Measurements from ENCODE around the gene TOR4A. TPM values are rescaled to one million over a fixed set of nuclear protein-coding genes. Genes with fewer than 3 reads are reported as not detected.
A peak's percentile ranks its signal among the peaks of the same experiment; 100 is the strongest.

Gene TOR4A
- total RNA-seq, 8 experiments from 2014 or later, result 0.11 to 14.2 (median 0.71) TPM

DNA sequence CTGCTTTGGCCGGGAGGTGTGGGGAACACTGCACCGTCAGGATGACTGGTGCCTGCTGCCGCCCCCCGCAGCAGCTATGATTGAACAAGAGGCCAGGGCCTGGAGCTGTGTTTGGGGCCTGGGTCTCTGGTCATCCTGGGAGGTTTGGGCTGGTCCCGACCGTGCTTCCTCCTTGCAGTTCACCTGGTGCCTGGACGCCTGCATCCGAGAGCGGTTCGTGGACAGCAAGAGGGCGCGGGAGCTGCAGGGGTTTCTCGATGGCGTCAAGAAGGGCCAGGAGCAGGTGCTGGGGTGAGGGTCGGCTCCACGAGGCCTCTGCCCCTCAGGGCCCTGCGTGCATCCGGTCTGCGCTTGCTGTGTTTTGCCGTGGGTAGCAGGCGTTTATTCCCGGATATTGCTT is 13.5 kb upstream of the TOR4A start:
- Histone ChIP-seq H3K4me1 (replicated peaks in 1 of 2) (peaks cover 0 to 2% of the 10 kb centered on the region in 2 donors), H3K4me3 (no peak overlapping the region), H3K27ac (no peak overlapping the region)
- in situ Hi-C loops (cut with MboI; ENCODE audit: low pct_unique_long_range_greater_than_20kb in 2 of 9, low sequenced_read_pairs in 9 of 9, unreplicated experiment in 9 of 9), result no loop called here
- 80 to 93% (median 90%) methylated on average over 2 to 20 of the region's 22 CpGs; no CpG with 5 or more reads in 6 of the 10 experiments for WGBS, 10 experiments
- no peak for ATAC-seq (replicated peaks in 6 of 8)

GRCh38 chr9:137265496-137266161 is 11.9 kb upstream of the TOR4A start:
- peaks cover 0 to 2% of the 10 kb centered on the region in 2 donors for H3K4me1 ChIP-seq (replicated peaks in 1 of 2)
- no peak overlapping the region for H3K4me3 ChIP-seq
- ATAC-seq (replicated peaks in 6 of 8), result peak in 2 of 8 experiments; percentile 6 to 7
- H3K27ac ChIP-seq, result no peak overlapping the region
- 60 to 100% (median 100%) methylated on average over 1 to 4 of the region's 29 CpGs; no CpG with 5 or more reads in 1 of the 10 experiments for WGBS, 10 experiments
- in situ Hi-C loops (cut with MboI; ENCODE audit: low pct_unique_long_range_greater_than_20kb in 2 of 9, low sequenced_read_pairs in 9 of 9, unreplicated experiment in 9 of 9), result no loop called here

DNA sequence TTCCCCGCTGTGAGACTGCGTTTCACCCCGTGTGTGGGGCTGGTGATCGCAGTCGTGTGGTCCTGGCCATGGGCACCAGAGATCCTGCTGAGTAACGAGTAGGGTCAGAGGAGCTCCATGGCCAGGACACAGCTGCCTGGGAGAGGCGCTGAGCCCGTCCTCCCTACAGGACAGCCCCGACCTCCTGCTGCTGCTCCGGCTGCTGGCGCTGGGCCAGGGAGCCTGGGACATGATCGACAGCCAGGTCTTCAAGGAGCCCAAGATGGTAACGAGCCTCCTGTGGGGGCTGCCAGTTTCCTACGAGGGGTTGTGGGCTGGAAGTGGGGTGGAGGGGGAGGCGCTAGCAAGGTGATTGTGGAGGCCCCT is 11.4 kb upstream of the TOR4A start:
- in situ Hi-C loops (cut with MboI; ENCODE audit: low pct_unique_long_range_greater_than_20kb in 2 of 9, low sequenced_read_pairs in 9 of 9, unreplicated experiment in 9 of 9), result no loop called here
- no peak overlapping the region for H3K27ac ChIP-seq
- H3K4me1 ChIP-seq (replicated peaks in 1 of 2), result peaks cover 0 to 2% of the 10 kb centered on the region in 2 donors
- no CpG with 5 or more reads among the region's 15 CpGs for WGBS, 10 experiments
- H3K4me3 ChIP-seq, result no peak overlapping the region
- ATAC-seq (replicated peaks in 6 of 8), result peak in 2 of 8 experiments; percentile 2 to 3

- peak in 5 of 8 experiments; percentile 7 to 49 (median 16) for ATAC-seq (replicated peaks in 6 of 8)
- Histone ChIP-seq H3K4me1 (replicated peaks in 1 of 2) (peaks cover 0 to 2% of the 10 kb centered on the region in 2 donors), H3K27ac (no peak overlapping the region), H3K4me3 (no peak overlapping the region)
- 80 to 100% methylated on average over 1 of the region's 34 CpGs; no CpG with 5 or more reads in 8 of the 10 experiments for WGBS, 10 experiments
- in situ Hi-C loops (cut with MboI; ENCODE audit: low pct_unique_long_range_greater_than_20kb in 2 of 9, low sequenced_read_pairs in 9 of 9, unreplicated experiment in 9 of 9), result no loop called here
These were observed 10.7 kb upstream of the TOR4A start for GRCh38 chr9:137266585-137267453.

DNA sequence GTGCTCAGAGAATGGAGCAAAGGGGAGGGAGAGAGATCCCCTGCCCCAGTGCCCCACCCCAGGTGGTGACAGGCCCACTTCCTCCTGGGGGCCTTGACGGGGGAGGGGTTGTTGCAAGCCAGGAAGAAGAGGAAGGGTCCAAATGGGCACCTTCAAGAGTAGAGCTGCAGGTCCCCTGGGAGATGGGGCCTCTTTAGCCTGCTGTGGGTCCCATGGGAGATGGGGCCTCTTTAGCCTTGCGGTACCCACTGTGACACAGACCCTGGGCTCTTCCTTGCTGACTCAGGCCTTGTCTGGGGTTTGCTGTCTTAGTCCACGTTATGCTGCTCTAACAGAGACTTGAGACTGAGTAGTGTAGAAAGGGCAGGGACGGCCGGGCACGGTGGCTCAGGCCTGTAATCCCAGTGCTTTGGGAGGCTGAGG is 9.6 kb upstream of the TOR4A start:
- no peak for ATAC-seq (replicated peaks in 6 of 8)
- in situ Hi-C loops (cut with MboI; ENCODE audit: low pct_unique_long_range_greater_than_20kb in 2 of 9, low sequenced_read_pairs in 9 of 9, unreplicated experiment in 9 of 9), result no loop called here

DNA sequence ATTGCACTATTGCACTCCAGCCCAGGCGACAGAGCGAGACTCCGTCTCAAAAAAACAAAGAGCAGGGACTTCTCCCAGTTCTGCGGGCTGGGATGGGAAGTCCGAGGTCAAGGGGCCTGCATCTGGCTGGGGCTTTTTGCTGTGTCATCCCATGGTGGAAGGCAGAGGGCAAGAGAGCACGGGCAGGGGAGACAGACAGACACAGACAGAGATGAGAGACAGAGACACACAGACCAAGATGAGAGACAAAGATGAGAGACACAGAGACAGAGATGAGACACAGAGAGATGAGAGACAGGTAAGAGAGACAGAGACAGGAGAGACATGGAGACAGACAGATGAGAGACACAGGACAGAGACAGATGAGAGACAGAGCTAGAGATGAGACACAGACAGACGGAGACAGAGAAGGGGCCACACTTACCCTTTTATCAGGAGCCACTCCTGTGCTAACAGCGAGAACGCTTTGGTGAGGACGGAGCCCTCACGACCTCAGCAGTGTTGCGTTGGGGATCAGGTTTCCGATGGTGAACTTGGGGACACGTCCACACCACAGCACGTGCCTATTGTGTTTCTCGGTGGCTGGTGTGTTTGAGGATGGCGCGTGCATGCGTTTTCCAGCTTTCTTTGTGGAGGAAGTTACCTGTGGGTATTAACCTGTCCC is 8.9 kb upstream of the TOR4A start:
- H3K4me3 ChIP-seq, result no peak overlapping the region
- 80 to 100% (median 93%) methylated on average over 1 to 13 of the region's 19 CpGs; no CpG with 5 or more reads in 2 of the 10 experiments for WGBS, 10 experiments
- H3K4me1 ChIP-seq (replicated peaks in 1 of 2), result no peaks in the 10 kb centered on the region
- ATAC-seq (replicated peaks in 6 of 8), result no peak
- no peak overlapping the region for H3K27ac ChIP-seq
- in situ Hi-C loops (cut with MboI; ENCODE audit: low pct_unique_long_range_greater_than_20kb in 2 of 9, low sequenced_read_pairs in 9 of 9, unreplicated experiment in 9 of 9), result no loop called here

More for the DNA sequence above, 9.6 kb upstream of the TOR4A start:
- 0 to 100% (median 96%) methylated on average over 1 to 4 of the region's 6 CpGs; no CpG with 5 or more reads in 6 of the 10 experiments for WGBS, 10 experiments
- Histone ChIP-seq H3K27ac (no peak overlapping the region), H3K4me1 (replicated peaks in 1 of 2) (no peaks in the 10 kb centered on the region), H3K4me3 (no peak overlapping the region)

- Histone ChIP-seq H3K27ac (no peak overlapping the region), H3K4me3 (no peak overlapping the region)
- ATAC-seq (replicated peaks in 6 of 8), result peak in 2 of 8 experiments; percentile 57 to 77
These were observed 8.2 kb upstream of the TOR4A start for GRCh38 chr9:137269231-137269772.

GRCh38 chr9:137270929-137271695 is 6.4 kb upstream of the TOR4A start:
- in situ Hi-C loops (cut with MboI; ENCODE audit: low pct_unique_long_range_greater_than_20kb in 2 of 9, low sequenced_read_pairs in 9 of 9, unreplicated experiment in 9 of 9), result no loop called here
- ATAC-seq (replicated peaks in 6 of 8), result no peak
- Histone ChIP-seq H3K4me3 (no peak overlapping the region), H3K4me1 (replicated peaks in 1 of 2) (peaks cover 0 to 2% of the 10 kb centered on the region in 2 donors), H3K27ac (no peak overlapping the region)
- 78 to 100% (median 98%) methylated on average over 1 to 9 of the region's 32 CpGs; no CpG with 5 or more reads in 3 of the 10 experiments for WGBS, 10 experiments

More at GRCh38 chr9:137269231-137269772, 8.2 kb upstream of the TOR4A start:
- 33 to 100% (median 90%) methylated on average over 2 to 13 of the region's 17 CpGs for whole genome bisulfite sequencing, 10 experiments
- H3K4me1 ChIP-seq (replicated peaks in 1 of 2), result no peaks in the 10 kb centered on the region
- in situ Hi-C loops (cut with MboI; ENCODE audit: low pct_unique_long_range_greater_than_20kb in 2 of 9, low sequenced_read_pairs in 9 of 9, unreplicated experiment in 9 of 9), result no loop called here

GRCh38 chr9:137271696-137272076 is 5.8 kb upstream of the TOR4A start:
- H3K4me1 ChIP-seq (replicated peaks in 1 of 2), result peaks cover 5 to 7% of the 10 kb centered on the region in 2 donors
- no peak overlapping the region for H3K4me3 ChIP-seq
- H3K27ac ChIP-seq, result no peak overlapping the region
- ATAC-seq (replicated peaks in 6 of 8), result no peak
- in situ Hi-C loops (cut with MboI; ENCODE audit: low pct_unique_long_range_greater_than_20kb in 2 of 9, low sequenced_read_pairs in 9 of 9, unreplicated experiment in 9 of 9), result no loop called here
- WGBS, 10 experiments, result no CpG with 5 or more reads among the region's 3 CpGs

GRCh38 chr9:137272241-137273094 is 5.1 kb upstream of the TOR4A start:
- Histone ChIP-seq H3K4me1 (replicated peaks in 1 of 2) (peaks cover 12 to 15% of the 10 kb centered on the region in 2 donors), H3K4me3 (no peak overlapping the region), H3K27ac (no peak overlapping the region)
- ATAC-seq (replicated peaks in 6 of 8), result no peak
- in situ Hi-C loops (cut with MboI; ENCODE audit: low pct_unique_long_range_greater_than_20kb in 2 of 9, low sequenced_read_pairs in 9 of 9, unreplicated experiment in 9 of 9), result no loop called here
- 100% methylated on average over 1 of the region's 39 CpGs; no CpG with 5 or more reads in 8 of the 10 experiments for WGBS, 10 experiments

- Histone ChIP-seq H3K27ac (no peak overlapping the region), H3K4me1 (replicated peaks in 1 of 2) (peaks cover 12 to 17% of the 10 kb centered on the region in 2 donors), H3K4me3 (no peak overlapping the region)
- no peak for ATAC-seq (replicated peaks in 6 of 8)
- 94 to 100% methylated on average over 1 to 3 of the region's 13 CpGs; no CpG with 5 or more reads in 8 of the 10 experiments for WGBS, 10 experiments
- in situ Hi-C loops (cut with MboI; ENCODE audit: low pct_unique_long_range_greater_than_20kb in 2 of 9, low sequenced_read_pairs in 9 of 9, unreplicated experiment in 9 of 9), result no loop called here
These were observed 4.4 kb upstream of the TOR4A start for GRCh38 chr9:137273095-137273490.

All from motor neuron (in vitro differentiated cells).